Germinal center (tissue), 1 donor: ENCODE results near the gene REPIN1.
A peak's percentile ranks its signal among the peaks of the same experiment; 100 is the strongest.

Experiments
- DNase-seq: peaks from one replicate; pipeline ENCODE4 v3.0.0; 2012; ENCODE audit warnings: mixed read lengths, low spot score

The REPIN1 gene

DNA sequence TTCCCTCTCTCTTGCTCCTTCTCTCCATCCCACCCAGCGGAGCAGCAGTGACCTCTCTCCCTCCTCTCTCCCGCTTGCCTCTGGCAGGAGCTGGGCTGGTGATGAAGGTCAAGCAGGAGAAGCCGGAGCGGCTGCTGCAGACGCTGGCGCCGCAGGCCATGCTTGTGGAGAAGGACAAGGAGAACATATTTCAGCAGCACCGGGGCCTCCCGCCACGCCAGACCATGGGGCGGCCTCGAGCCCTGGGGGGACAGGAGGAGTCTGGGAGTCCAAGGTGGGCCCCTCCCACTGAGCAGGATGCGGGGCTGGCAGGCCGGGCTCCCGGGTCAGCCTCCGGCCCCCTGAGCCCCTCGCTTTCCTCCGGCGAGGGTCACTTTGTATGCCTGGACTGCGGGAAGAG lies 27.8 kb downstream of the REPIN1 start:
- DNase-seq: no peak

- no peak for DNase-seq
These were observed 28.2 kb downstream of the REPIN1 start for GRCh38 chr7:150396851-150397260.

DNA sequence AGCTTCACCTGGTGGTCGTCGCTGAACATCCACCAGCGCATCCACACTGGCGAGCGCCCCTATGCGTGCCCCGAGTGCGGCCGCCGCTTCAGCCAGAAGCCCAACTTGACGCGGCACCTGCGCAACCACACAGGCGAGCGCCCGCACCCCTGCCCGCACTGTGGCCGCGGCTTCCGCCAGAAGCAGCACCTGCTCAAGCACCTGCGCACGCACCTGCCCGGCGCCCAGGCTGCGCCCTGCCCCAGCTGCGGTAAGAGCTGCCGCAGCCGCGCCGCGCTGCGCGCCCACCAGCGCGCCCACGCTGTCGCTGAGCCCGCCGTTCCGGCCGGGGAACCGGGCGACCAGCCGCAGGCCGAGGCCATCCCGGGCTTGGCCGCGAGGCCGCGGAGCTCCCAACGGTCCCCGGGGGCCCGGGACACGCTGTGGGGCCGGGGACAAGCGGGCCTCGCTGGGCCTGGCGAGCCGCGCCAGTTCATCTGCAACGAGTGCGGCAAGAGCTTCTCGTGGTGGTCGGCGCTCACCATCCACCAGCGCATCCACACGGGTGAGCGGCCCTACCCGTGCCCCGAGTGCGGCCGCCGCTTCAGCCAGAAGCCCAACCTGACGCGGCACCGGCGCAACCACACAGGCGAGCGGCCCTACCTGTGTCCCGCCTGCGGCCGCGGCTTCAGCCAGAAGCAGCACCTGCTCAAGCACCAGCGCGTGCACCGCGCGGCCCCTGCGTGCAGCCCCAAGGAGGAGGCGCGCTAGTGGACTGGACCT lies 28.9 kb downstream of the REPIN1 start:
- DNase-seq: no peak

DNA sequence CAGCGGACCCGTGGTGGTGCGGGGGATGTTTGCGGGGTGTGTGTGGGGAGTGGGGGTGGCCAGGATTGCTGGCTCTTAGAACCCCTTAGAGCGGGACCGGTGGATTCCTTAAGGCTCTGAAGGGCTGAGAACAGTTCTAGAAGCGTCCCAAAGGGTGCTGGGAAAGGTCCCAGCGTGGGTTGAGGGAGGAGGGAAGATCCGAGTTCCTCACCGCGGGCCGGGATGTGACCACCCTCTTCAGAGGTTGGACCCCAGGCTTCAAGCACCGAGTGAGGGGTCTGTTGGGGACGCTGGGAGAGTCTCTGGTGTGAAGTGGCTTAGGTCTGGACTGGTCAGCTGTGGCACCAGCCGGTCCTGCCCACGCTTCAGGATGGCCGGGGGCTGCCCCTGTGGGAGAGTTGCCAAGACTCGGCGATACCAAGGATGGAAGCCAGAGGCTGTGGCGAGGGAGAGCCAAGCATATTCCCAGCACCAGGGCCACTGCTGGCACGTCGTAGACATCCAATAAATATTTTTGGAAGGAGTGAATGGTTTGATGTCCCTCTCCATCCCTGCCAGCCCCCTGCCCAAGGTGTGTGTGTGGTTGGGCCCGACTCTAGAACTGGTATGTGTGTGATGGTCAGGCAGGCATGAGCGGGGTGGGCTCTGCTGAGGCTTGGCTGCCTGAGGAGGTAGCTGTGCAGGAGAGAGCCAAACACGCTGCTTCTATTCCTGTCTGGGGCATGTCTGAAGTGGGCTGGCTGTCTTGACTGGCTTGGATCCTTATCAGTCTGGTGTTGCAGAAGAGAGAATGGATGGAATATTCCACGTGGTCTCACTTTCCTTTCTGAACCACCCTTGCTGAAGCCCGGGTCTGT lies 29.7 kb downstream of the REPIN1 start:
- DNase-seq: no peak

DNA sequence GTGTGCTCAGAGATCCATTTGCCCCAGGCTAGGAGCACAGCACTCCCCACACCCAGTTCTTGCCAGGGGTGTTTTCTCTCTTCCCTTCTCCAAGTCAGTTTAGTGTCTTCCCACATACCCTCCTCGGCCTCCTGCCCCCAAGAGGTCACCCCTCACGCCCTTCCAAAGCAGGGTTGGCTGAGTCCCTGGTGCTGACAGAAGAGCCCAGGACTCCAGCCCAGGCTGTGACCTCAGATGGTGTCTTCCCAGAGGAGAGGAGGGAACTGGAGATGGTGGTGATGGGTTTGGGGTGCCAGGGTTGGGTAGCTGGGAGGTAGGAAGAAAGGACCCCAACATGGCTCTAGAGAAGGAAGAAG lies 30.3 kb downstream of the REPIN1 start:
- no peak for DNase-seq

DNA sequence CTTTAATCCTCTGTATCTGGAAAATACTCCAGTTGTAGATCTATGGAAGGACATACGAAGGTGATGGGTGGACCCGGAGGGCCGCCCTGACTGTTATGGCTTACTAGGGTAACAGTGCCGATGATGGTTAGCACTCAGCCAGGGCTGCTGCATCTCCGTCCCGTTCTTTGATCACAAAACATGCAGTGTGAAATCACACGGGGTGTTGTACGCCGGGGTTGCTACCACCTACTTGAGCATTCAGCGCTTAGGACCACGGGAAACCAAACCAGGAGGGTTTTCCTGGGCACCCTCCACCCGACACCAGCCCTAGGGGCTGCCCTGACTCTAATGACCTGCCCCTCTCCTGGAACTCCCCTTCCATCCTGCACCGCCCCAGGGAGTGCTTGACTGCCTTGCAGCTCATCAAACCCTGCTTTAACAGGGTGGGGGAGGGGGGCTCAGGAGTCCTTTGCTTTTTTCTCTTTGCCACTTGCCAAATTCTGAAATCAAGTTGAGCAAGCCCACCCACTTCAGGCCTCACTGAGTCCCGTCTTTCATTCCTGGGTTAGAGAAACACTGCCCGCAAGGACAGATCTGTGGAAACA lies 30.9 kb downstream of the REPIN1 start:
- DNase-seq: no peak

DNA sequence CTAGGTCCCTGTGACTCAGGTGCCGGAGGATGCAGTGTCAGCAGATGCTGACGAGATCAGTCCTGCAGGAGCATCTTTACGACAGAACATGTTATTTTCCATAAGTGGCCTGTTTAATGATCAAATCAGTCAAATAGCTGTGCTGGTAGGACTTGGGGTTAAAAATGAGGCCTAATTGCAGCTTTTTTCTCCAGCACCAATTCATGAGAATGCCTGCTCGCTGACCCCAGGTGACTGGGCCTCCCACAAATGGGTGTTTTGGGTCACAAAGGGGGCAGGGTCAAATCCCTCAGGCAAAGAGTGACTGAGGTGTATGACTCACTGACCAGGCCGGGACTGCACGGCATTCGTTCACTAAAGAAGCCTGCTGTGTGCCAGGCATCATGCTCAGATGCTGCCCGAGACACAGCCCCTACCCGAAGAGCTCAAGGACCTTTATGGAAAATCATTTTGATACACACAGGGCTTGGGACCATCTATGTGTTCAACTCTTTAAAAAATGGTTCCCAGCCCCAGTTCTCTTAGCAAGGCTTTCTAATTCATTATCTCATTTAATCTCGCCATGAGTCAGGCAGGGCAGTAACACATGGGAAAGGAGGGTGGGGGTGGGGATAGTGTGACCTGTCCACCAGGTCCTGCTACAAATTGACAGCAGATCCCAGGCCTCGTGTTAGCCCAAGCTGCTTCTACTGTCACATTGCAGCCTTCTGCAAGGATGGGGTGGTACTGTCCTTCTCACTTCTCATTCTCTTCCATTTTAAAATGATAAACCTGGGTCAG lies 31.6 kb downstream of the REPIN1 start:
- no peak for DNase-seq

DNA sequence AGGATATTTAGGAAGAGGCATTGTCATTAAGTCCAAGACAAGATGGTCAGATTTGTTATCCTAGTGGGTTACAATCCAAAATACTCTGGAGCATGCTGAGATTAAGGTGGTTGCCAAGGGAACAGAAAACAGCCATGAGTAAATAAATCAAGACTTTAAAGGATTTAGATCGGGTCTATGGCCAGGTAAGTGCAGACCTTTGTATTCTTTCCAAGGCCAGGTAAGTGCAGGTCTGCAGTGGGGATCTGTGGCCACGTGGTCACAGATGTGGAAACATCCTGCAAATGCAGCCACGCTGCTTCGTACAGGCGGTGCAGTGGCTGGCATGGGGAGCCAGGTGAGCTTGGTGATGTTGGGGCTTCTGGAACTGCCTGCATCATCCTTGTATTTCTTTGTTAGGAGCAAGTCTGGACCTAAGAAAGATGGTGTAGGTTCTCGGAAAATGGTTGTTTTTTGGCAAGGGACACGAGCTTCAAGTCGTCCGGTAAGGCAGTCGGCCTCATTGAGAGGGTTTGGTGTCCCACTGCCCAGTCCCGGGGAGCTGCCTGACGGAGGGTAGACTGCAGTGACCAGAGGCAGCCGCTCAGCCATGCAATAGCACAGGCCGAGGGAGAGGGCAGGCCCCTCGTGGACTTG lies 32.3 kb downstream of the REPIN1 start:
- no peak for DNase-seq

GRCh38 chr7:150401424-150401790 lies 32.8 kb downstream of the REPIN1 start:
- DNase-seq: no peak

DNA sequence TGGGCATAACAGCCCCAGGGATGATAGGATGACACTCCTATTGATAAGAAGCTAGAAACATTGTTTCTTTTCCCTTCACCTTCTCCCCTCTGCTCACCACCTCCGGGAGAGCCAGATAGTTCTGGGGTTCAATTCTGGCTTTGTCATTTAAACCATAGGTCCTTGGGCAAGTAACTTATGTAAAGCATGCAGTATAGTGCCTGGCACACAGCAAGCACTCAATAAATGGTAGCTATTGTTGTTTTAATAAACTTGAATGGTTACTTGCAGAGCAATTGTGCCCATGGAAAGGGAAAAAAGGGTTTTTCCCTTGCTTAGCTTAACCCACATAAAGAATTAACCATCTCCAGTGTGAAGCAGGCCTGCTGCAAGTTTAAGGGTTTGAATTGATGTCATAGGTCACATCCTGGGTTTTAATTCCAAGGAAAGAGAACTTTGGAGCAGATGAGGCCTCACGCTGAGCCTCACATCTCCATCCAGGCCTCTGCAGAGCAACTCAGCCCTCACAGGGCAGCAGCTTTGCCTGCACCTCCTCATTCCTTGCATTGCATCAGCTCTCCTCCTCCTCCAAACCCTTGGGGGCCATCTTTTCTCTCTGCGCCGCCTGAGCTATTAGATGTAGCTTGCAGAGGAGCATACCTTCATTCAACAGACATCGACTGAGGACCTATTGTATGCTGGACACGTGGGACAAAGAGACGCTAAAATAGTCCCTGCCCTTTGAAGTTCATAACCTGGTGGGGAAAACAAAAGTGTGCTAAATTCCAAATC lies 33.4 kb downstream of the REPIN1 start:
- DNase-seq: no peak

DNA sequence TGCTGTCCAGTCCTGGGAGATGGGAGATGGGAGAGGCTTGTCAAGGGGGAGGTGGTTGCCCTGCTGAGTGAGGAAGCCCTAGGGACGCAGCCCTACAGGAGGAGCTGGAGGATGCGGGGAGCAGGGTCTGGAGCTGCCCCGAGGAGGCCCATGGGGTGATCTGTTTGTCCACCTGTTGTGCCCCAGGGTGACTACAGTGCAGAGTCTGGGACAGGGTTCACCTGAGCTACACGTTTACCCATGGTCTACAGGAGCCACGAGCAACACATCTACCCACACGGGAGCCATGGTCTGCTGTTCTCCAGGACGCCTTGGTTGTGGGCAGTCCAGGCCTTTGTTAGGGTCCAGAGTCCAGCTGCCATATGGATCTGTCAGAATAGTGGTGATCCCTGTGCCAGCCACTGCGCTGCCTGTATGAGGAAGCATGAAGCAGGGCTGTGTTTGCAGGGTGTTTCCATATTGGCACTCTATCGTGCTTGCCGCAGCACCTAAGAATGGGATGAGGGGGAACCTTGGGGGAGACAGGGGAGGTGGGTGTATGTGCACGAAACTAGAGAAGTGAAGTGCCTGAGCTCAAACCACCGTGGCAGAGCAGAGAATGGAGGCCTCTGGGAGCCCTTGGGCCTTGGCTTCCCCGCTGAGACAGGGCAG lies 34.2 kb downstream of the REPIN1 start:
- DNase-seq: no peak

DNA sequence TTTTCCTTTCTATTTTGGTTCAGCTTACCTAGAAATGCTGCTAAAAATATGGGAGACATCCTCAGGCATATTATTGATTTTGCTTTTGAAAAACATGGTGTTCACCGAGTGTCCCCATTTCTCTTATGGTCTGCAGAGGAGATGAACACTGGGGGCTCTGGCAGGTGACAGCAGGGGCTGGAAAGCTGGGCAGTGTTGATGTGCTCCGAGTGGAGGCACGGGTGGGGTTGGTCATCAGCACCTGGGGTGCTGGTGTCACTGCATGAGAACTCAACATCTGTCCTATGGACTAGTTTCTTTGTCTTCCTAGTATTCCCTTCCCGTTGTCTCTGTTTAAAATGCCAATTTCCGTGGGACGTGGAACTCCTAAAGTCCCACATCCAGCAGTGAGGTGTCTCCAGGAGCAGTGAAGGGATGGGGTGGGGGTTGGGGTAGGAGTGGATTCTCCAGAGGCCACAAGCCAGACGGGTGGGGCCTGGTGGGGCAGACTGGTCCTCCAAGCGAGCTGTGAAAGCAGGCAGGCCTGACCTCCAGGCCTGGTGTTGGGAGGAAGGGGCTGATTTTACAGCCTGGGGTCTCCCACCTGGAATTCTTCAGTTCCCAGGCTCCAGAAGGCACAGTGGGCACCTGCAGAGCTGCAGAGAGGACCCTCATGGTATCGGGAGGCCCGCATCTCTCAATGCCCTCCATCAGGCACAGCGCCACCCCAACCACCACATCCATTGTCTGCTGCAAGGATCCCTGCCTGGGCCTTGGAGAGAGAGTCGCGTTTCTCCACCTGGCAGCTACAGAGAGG lies 35.0 kb downstream of the REPIN1 start:
- no peak for DNase-seq

- DNase-seq: peak; percentile 23
These were observed 35.7 kb downstream of the REPIN1 start for GRCh38 chr7:150404172-150404804.

GRCh38 chr7:150404805-150405583 lies 36.4 kb downstream of the REPIN1 start:
- DNase-seq: peak; percentile 86

DNA sequence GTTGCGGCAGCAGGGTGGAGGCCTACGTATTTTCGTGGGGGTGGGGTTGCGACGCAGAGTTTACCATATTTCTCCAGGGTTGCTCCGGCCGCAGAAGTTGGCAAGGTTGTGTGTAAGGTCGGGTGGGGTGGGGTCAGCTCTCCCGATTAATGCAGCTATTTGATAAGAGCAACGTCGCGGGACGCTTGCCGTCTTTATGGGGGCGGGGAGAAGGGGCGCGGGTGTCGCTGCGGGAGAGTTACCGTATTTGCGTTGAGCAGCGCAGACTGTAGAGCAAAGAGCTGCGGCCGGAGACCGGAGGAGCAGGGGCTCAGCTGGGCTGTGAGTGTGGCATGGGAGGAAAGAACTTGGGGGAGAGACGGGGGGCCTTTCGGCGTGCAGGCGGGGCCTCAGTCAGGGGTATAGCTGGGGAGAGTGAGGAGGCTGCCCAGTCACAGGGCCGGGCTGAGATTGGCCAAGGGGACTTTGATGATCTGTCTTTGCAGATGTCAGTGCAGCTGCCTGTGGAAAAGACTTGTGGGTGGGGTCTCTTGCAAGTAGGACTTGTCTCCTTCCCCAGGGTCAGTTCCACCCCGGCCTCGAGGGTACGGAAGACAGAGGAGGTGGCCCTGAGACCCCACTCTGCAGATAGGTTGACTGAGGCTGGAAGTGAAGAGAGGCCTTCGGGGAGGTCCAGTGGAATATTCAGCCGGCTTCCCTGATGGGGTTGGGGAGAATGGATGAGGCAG lies 37.1 kb downstream of the REPIN1 start:
- peak; percentile 42 for DNase-seq

- peak; percentile 24 for DNase-seq
These were observed 37.6 kb downstream of the REPIN1 start for GRCh38 chr7:150406312-150406566.

DNA sequence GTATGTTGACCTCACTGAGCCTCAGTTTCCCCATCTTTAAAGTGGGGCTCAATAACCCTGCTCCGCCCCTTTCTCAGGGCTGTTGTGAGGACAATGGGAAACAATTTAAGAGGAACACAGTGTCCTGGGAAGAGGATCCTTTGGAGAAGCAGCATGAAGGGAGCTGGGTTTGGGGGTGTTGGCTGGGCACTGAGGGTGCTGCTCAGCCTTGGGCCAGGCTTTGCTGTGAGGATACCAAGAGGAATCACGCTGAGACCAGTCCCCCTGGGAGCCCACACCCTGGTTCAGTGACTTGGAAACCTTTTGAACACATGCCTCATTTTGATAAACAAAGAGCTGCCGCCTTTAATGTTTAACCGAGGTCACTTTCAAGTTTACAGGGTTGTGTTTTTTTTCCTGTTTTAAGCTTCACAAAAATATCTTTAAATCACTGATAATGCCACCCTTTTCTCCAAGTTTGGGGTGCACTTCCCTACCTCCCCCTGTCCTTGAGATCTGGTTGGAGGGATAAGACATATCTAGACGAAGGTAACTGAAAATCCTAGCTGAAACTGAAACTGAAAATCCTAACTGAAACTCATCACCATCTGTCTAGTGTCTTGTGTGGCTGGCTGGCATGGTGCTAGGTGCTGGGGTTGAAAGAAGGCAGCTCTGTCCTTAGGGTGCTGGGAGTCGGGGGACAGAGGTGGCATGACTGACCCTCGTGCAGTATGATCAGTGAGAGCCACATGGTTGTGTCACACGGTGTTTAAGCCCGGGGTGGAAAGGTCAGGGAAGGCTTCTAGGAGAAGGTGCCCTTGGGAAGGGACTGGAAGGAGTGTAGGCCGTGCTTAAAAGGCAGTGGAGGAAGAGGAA lies 38.2 kb downstream of the REPIN1 start:
- DNase-seq: peak; percentile 65
